ENCODE data around the gene VPS26A. TPM values are rescaled to one million over a fixed set of nuclear protein-coding genes. Genes with fewer than 3 reads are reported as not detected.

Gene VPS26A
- total RNA-seq, 1 donor from 2014 or later: 33.6 TPM

DNA sequence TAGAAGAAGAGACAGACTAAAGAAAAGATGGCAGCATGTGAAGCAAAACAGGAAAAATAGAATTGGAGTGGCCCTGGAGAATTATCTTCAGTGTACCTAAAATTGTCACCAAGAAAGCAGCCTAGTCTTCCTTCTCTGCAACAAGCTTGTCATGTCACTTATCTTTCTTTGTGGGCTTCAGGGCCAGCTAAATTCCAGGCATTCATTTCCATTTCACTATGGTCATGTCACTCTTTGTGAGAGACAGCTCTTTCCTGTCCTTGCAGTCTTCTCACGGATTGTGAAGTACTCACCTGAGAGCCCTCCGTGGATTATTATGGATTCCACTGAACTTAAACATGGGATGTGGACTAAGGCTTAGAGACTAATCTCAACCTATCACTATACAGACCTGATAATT, 87.1 kb downstream of the VPS26A start:
- H3K4me1 ChIP-seq: peaks cover under 1% of the 10 kb centered on the region
- no peak overlapping the region for H3K4me3 ChIP-seq
- TF ChIP-seq POLR2AphosphoS5 (IDR thresholded peaks at IDR 0.05; ENCODE audit: insufficient read depth in 1 of 2, low read depth in 1 of 2) (no peak), POLR2A (IDR thresholded peaks at IDR 0.05) (no peak)
- TF ChIP-seq, protein P1, sequence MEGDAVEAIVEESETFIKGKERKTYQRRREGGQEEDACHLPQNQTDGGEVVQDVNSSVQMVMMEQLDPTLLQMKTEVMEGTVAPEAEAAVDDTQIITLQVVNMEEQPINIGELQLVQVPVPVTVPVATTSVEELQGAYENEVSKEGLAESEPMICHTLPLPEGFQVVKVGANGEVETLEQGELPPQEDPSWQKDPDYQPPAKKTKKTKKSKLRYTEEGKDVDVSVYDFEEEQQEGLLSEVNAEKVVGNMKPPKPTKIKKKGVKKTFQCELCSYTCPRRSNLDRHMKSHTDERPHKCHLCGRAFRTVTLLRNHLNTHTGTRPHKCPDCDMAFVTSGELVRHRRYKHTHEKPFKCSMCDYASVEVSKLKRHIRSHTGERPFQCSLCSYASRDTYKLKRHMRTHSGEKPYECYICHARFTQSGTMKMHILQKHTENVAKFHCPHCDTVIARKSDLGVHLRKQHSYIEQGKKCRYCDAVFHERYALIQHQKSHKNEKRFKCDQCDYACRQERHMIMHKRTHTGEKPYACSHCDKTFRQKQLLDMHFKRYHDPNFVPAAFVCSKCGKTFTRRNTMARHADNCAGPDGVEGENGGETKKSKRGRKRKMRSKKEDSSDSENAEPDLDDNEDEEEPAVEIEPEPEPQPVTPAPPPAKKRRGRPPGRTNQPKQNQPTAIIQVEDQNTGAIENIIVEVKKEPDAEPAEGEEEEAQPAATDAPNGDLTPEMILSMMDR (IDR thresholded peaks at IDR 0.05): no peak
- no peaks in the 10 kb centered on the region for H3K9me3 ChIP-seq
- DNase-seq (ENCODE audit: extremely low spot score in 2 of 2): no peak
- H3K36me3 ChIP-seq: peaks cover 0 to 23% of the 10 kb centered on the region in 2 donors
- no peaks in the 10 kb centered on the region for H3K27me3 ChIP-seq
- no peak overlapping the region for H3K27ac ChIP-seq
- intact Hi-C loops (cut with DNase I): no loop called here

DNA sequence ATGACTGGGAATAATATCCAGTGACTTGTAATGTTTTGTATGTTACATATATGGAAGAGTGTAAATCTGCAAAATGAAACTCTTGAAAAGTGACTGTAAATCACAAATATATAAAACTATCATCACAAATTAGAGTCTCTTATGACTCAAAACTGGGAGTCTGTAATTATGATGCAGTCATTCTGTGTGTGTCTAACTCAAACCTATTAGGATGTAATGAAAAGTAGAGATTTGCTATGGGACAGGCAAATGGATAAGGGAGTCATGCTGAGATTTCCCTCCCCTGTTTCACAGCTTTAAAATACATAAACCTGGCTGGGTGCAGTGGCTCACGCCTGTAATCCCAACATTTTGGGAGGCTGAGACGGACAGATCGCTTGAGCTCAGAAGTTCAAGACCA, 87.5 kb downstream of the VPS26A start:
- peaks cover 4% of the 10 kb centered on the region for H3K4me1 ChIP-seq
- no peak for TF ChIP-seq POLR2A (IDR thresholded peaks at IDR 0.05)
- TF ChIP-seq, protein P1 (IDR thresholded peaks at IDR 0.05): no peak
- TF ChIP-seq POLR2AphosphoS5 (IDR thresholded peaks at IDR 0.05; ENCODE audit: insufficient read depth in 1 of 2, low read depth in 1 of 2): no peak
- no peak overlapping the region for H3K4me3 ChIP-seq
- no peaks in the 10 kb centered on the region for H3K27me3 ChIP-seq
- no peaks in the 10 kb centered on the region for H3K9me3 ChIP-seq
- no peak for DNase-seq (ENCODE audit: extremely low spot score in 2 of 2)
- intact Hi-C loops (cut with DNase I): no loop called here
- H3K27ac ChIP-seq: no peak overlapping the region
- peaks cover 0 to 18% of the 10 kb centered on the region in 2 donors for H3K36me3 ChIP-seq

DNA sequence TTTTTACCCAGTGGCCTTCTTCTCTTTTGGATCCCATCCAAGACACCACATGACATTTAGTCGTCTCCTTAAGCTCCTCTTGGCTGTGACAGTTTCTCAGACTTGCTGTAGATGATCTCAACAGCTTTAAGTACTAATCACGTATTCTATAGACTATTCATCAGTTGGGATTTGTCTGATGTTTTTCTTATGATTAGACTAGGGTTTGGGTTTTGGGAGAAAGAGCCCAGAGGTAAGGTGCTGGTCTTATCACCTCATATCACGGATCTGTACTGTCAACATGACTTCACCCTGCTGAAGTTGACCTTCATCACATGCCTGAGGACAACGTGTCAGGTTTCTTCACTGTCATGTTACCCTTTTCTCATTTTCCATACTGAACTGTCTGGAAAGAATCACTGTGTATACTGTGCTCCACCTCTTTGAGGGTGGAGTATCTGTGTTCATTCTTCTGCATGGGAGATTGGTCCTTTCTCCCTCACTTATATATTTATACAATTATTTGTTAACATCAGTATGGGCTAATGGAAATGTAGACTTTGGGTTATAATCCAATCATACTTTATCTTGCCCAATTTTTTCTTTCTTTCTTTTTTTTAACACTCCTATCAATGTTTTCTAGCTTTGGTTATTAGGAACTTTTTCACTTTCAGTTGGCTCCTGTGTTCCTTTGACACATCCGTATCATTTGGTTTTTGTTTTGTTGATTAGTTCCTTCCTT, 89.8 kb downstream of the VPS26A start:
- intact Hi-C loops (cut with DNase I): no loop called here
- H3K27ac ChIP-seq: no peak overlapping the region

DNA sequence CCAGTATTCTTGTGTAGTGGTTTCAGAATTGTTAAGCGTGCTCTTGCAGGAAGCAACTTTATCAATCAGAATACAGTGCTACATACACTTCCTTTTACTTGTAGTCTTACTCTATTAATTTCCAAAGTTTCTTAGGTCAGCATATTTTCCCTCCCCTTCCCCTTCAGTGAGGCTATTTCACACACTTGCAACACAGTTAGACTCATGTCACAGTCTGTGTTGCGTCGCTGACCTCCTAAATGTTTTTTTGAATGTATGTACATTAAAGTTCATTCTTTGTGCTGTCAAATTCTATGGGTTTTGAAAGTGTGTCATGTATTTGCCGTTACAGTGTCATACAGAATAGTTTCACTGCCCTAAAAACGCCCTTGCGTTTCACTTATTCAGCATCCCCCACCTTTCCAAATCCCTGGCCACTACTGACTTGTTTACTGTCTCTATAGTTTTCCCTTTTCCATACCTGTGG, 90.7 kb downstream of the VPS26A start:
- H3K9me3 ChIP-seq: no peaks in the 10 kb centered on the region
- no peak overlapping the region for H3K27ac ChIP-seq
- TF ChIP-seq, protein P1 (IDR thresholded peaks at IDR 0.05): no peak
- no peak for TF ChIP-seq POLR2AphosphoS5 (IDR thresholded peaks at IDR 0.05; ENCODE audit: insufficient read depth in 1 of 2, low read depth in 1 of 2)
- no peak for TF ChIP-seq POLR2A (IDR thresholded peaks at IDR 0.05)
- no peaks in the 10 kb centered on the region for H3K27me3 ChIP-seq
- peaks cover 6% of the 10 kb centered on the region for H3K4me1 ChIP-seq
- DNase-seq (ENCODE audit: extremely low spot score in 2 of 2): no peak
- intact Hi-C loops (cut with DNase I): no loop called here
- H3K36me3 ChIP-seq: no peaks in the 10 kb centered on the region
- no peak overlapping the region for H3K4me3 ChIP-seq

More for the DNA sequence above, 89.8 kb downstream of the VPS26A start:
- Histone ChIP-seq H3K36me3 (peaks cover 0 to under 1% of the 10 kb centered on the region in 2 donors), H3K4me1 (peaks cover 6% of the 10 kb centered on the region), H3K9me3 (no peaks in the 10 kb centered on the region), H3K4me3 (no peak overlapping the region), H3K27me3 (no peaks in the 10 kb centered on the region)
- TF ChIP-seq POLR2A (IDR thresholded peaks at IDR 0.05) (no peak), POLR2AphosphoS5 (IDR thresholded peaks at IDR 0.05; ENCODE audit: insufficient read depth in 1 of 2, low read depth in 1 of 2) (no peak)
- TF ChIP-seq, protein P1 (IDR thresholded peaks at IDR 0.05): no peak
- no peak for DNase-seq (ENCODE audit: extremely low spot score in 2 of 2)

All from vagina (tissue), 2 donors.